HFFc6 (cell line): ENCODE data around the gene CTAGE9. TPM values are rescaled to one million over a fixed set of nuclear protein-coding genes. Genes with fewer than 3 reads are reported as not detected.

Source experiments
- DNase-seq: peaks from one replicate; pipeline ENCODE4 v3.0.0-alpha.2; 2018
- H3K27ac Mint-ChIP-seq: 2 replicates; pipeline ENCODE4 v1.8.0; 2020; ENCODE audit warnings: mild to moderate bottlenecking, mixed read lengths
- H3K27me3 Mint-ChIP-seq: 2 replicates; pipeline ENCODE4 v1.8.0; 2021; ENCODE audit warnings: mild to moderate bottlenecking, moderate library complexity, mixed read lengths; ENCODE audit not compliant: insufficient read depth
- H3K36me3 Mint-ChIP-seq: 2 replicates; pipeline ENCODE4 v1.8.0; 2021; ENCODE audit warnings: low read depth, mixed read lengths
- H3K4me1 Mint-ChIP-seq: 2 replicates; pipeline ENCODE4 v1.8.0; 2020; ENCODE audit warnings: low read depth, mixed read lengths
- H3K4me3 Mint-ChIP-seq: 2 replicates; pipeline ENCODE4 v1.8.0; 2020; ENCODE audit warnings: mild to moderate bottlenecking, moderate library complexity, mixed read lengths
- H3K9me3 Mint-ChIP-seq: 2 replicates; pipeline ENCODE4 v1.8.0; 2020; ENCODE audit warnings: mild to moderate bottlenecking, mixed read lengths
- total RNA-seq, 6 experiments: library from RNA; stranded (reverse); fragmentation: NEBNext Ultra II Directional; extraction: Animal tissue kit (Norgen Biotek cat#: 25700); gene quantifications; 2 replicates in 1 of 6; 3 replicates in 5 of 6; pipeline ENCODE4 v1.2.3, GENCODE V29; 2021
- TF ChIP-seq, protein P1 (sequence below): fragments of 200-600 bp; sonication (generic); IDR thresholded peaks from 2 replicates; pipeline ENCODE4 v1.5.0; 2021; ENCODE audit warnings: antibody characterized with exemption, mild to moderate bottlenecking

Gene CTAGE9
- total RNA-seq, 6 experiments from 2014 or later: not detected

DNA sequence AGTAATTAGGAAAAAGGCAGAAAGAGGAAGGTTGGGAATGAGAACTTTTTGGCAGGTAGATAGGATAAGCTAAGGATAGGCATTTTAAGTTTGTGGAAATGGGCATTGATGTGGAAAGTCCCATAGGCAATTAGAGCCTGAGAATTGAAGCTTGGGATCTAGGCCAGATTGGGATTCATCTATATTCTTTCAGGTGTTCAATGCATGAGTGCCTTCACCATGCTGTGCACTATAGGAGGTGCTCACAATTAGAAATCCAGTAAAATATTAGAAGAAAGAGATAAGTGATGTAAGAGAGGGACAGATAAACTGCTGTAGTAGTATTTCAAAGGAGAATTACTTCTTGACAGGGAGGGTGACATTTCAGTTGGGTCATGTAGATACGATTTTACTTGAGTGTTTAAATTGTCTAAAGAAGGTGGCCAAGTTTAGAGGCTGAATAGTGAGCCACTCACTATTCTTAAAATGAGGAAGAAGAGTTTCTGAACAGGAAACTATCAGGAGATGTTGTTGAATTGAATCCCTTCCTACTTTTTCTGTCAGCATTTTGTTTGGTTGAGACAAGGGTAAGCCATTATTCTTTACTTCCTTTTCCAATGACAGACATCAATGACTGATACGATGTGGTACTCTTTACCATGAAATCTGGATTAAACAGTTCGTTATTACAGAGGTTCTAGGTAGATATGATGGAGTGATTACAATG, 31.0 kb upstream of the CTAGE9 start:
- Mint-ChIP-seq H3K9me3 (no peaks in the 10 kb centered on the region), H3K4me3 (no peak overlapping the region), H3K4me1 (peaks cover 10% of the 10 kb centered on the region; the same call in 1 of the 2 replicates), H3K27me3 (no peaks in the 10 kb centered on the region), H3K27ac (no peak overlapping the region), H3K36me3 (no peaks in the 10 kb centered on the region)
- no peak for DNase-seq
- TF ChIP-seq, protein P1, sequence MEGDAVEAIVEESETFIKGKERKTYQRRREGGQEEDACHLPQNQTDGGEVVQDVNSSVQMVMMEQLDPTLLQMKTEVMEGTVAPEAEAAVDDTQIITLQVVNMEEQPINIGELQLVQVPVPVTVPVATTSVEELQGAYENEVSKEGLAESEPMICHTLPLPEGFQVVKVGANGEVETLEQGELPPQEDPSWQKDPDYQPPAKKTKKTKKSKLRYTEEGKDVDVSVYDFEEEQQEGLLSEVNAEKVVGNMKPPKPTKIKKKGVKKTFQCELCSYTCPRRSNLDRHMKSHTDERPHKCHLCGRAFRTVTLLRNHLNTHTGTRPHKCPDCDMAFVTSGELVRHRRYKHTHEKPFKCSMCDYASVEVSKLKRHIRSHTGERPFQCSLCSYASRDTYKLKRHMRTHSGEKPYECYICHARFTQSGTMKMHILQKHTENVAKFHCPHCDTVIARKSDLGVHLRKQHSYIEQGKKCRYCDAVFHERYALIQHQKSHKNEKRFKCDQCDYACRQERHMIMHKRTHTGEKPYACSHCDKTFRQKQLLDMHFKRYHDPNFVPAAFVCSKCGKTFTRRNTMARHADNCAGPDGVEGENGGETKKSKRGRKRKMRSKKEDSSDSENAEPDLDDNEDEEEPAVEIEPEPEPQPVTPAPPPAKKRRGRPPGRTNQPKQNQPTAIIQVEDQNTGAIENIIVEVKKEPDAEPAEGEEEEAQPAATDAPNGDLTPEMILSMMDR: no peak

DNA sequence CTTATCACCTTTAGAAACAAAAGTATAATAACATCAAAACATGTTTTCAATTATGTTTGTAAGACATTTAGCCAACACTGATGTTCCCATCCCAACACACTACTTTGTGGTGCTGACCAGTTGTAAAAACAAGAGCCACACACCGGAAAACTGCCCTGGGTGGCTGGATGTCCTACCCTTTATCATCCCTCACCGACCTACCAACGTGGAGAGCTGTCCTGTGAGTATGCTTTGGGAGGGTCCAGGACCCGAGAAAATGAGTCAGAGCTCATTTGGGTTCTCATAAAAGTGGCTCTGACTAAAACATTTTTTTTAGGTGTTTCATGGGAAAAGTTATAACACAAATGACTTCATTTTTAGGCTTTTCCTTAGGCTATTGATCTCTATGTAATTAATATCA, 29.3 kb upstream of the CTAGE9 start:
- peak; percentile 54 for DNase-seq
- TF ChIP-seq, protein P1: no peak
- H3K27me3 Mint-ChIP-seq: no peaks in the 10 kb centered on the region
- H3K36me3 Mint-ChIP-seq: no peaks in the 10 kb centered on the region
- H3K9me3 Mint-ChIP-seq: no peaks in the 10 kb centered on the region
- peaks cover 10% of the 10 kb centered on the region; the same call in 1 of the 2 replicates for H3K4me1 Mint-ChIP-seq
- peak overlapping the region; percentile 76; the same call in 1 of the 2 replicates for H3K27ac Mint-ChIP-seq
- H3K4me3 Mint-ChIP-seq: no peak overlapping the region

DNA sequence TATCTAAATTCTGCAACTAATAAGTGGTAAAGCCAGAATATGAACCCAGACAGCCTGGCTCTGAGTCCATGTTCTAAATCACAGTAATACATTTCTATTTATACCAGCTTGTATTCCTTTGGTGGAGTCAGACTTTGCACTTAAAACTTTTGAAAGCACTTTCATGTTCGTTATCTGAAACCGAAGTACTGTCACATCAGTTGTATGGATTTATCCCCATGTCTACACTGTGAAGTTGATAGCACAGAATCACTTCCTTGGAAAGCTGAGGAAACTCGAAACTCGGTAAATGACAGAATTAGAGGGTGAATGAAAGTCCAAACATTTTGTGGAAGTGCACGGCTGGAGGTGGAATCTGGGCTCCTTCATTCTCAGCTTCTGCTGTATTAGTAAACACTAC, 28.3 kb upstream of the CTAGE9 start:
- H3K4me1 Mint-ChIP-seq: peaks cover 10% of the 10 kb centered on the region; the same call in 1 of the 2 replicates
- H3K4me3 Mint-ChIP-seq: no peak overlapping the region
- no peak overlapping the region for H3K27ac Mint-ChIP-seq
- H3K9me3 Mint-ChIP-seq: no peaks in the 10 kb centered on the region
- H3K36me3 Mint-ChIP-seq: no peaks in the 10 kb centered on the region
- TF ChIP-seq, protein P1: no peak
- H3K27me3 Mint-ChIP-seq: no peaks in the 10 kb centered on the region
- DNase-seq: no peak

DNA sequence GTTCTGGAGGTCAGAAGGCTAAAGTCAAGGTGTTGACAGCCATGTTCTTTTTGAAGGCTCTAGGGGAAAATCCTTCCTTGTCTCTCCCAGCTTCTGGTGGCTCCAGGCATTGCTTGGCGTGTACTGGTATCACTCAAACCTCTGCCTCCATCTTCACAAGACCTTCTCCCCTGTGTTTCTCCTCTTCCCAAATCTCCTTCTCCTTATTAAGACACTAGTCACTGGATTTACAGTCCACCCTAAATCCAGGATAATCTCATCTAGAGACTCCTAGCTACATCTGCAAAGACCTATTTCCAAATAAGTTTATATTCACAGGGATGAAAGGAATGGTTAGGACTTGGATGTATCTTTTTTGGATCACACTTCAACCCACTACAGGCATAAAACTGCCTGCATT, 26.0 kb upstream of the CTAGE9 start:
- no peak for DNase-seq
- TF ChIP-seq, protein P1: no peak
- H3K4me3 Mint-ChIP-seq: no peak overlapping the region
- H3K9me3 Mint-ChIP-seq: no peaks in the 10 kb centered on the region
- peaks cover 23% of the 10 kb centered on the region for H3K4me1 Mint-ChIP-seq
- no peaks in the 10 kb centered on the region for H3K36me3 Mint-ChIP-seq
- no peak overlapping the region for H3K27ac Mint-ChIP-seq
- H3K27me3 Mint-ChIP-seq: no peaks in the 10 kb centered on the region

DNA sequence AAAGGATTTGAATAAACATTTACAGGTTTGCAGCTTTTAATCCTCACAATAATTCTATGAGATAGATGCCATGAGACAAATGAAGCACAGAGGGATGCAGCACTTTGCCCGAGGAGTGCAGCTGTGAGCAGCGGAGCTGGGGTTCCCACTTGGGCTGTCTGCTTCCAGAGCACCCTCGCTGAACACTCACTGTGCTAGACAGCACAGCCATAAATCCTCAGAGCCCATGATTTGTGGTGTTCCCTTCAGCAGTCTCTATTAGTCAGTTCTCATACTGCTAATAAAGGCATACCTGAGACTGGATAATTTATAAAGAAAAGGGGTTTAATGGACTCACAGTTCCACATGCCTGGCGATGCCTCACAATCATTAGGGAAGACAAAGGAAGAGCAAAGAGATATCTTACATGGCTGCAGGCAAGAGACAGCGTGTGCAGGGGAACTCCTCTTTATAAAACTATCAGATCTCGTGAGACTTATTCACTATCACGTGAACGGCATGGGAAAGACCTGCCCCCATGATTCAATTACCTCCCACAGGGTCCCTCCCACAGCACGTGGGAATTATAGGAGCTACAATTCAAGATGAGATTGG, 25.3 kb upstream of the CTAGE9 start:
- H3K4me1 Mint-ChIP-seq: peaks cover 30% of the 10 kb centered on the region
- TF ChIP-seq, protein P1: no peak
- no peaks in the 10 kb centered on the region for H3K27me3 Mint-ChIP-seq
- no peaks in the 10 kb centered on the region for H3K9me3 Mint-ChIP-seq
- no peak overlapping the region for H3K27ac Mint-ChIP-seq
- H3K36me3 Mint-ChIP-seq: peaks cover under 1% of the 10 kb centered on the region; the same call in 1 of the 2 replicates
- no peak overlapping the region for H3K4me3 Mint-ChIP-seq
- DNase-seq: no peak
